GM18498 (cell line): Measurements from ENCODE around the gene PELI2.
"Not testable (repeated sequence)": the region's sequence is repeated elsewhere in the genome, so short reads cannot be mapped to it uniquely, and the experiment has no call there.

ENCODE experiments used
- ATAC-seq: cut with Tn5 transposase; IDR thresholded peaks from one replicate; pipeline ENCODE4 v1.9.1; 2021; ENCODE audit warnings: mild to moderate bottlenecking, moderate library complexity; ENCODE audit not compliant: unreplicated experiment

Gene PELI2

GRCh38 chr14:56142314-56142713 lies 24.1 kb downstream of the PELI2 start:
- no peak for ATAC-seq

DNA sequence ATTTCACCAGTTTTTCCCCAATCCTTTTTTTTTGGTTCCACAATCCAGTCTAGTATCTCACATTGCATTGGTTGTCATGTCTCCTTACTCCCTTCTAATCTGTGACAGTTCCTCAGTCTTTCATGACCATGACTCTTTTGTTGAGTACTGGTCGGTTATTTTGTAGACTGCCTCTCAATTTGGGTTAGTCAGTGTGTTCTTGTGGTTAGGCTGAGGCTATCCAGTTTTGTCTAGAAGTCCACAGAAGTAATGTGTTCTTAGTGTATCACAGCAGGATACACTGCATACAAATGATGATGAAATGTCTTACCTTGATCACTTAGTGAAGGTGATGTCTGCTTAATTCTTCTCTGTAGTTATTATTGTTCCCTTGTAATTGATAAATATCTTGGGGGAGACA lies 24.8 kb downstream of the PELI2 start:
- no peak for ATAC-seq

GRCh38 chr14:56144176-56144575 lies 26.0 kb downstream of the PELI2 start:
- ATAC-seq = no peak

DNA sequence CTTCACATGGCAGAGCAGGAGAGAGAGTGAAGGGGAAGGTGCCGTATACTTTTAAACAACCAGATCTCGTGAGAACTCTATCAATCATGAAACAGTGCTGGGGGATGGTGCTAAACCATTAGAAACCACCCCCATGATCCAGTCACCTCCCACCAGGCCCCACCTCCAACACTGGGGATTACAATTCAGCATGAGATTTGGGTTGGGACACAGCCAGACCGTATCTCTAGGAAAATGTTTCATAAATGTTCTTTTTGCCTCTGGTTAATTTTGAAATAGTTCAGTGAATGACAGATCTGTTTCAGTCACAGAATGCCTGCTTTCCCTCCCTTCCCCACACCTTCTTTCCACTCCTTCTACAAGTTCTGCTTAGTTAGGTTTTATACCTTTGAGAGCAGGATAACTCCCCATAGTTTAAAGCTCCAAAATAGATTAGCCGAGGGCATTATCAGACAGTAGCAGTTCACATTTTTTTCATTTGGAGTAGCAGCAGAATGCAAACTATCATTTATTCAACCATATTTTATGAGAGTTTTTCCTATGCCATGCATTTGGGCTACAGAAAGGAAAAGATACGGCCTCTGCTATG lies 27.1 kb downstream of the PELI2 start:
- ATAC-seq = no peak

GRCh38 chr14:56145965-56146364 lies 27.8 kb downstream of the PELI2 start:
- no peak for ATAC-seq

DNA sequence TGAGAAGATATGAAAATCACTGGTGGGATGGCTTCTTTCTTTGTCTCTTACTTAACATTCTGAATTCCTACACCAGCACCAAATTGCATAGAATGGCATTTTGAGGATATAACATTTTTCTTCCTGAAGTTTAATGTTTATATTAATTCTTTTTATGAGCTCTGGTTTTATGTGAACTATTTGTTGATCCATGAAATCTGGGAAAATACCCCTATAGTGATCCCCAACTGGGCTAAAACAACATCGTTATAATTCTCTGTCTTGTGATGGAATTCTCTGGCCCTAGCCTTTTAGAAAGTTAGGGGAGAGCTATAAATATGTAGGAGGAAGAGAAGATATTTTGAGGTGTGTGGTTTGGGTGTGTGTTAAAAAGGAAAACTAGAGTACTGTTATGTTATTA lies 29.2 kb downstream of the PELI2 start:
- no peak for ATAC-seq

DNA sequence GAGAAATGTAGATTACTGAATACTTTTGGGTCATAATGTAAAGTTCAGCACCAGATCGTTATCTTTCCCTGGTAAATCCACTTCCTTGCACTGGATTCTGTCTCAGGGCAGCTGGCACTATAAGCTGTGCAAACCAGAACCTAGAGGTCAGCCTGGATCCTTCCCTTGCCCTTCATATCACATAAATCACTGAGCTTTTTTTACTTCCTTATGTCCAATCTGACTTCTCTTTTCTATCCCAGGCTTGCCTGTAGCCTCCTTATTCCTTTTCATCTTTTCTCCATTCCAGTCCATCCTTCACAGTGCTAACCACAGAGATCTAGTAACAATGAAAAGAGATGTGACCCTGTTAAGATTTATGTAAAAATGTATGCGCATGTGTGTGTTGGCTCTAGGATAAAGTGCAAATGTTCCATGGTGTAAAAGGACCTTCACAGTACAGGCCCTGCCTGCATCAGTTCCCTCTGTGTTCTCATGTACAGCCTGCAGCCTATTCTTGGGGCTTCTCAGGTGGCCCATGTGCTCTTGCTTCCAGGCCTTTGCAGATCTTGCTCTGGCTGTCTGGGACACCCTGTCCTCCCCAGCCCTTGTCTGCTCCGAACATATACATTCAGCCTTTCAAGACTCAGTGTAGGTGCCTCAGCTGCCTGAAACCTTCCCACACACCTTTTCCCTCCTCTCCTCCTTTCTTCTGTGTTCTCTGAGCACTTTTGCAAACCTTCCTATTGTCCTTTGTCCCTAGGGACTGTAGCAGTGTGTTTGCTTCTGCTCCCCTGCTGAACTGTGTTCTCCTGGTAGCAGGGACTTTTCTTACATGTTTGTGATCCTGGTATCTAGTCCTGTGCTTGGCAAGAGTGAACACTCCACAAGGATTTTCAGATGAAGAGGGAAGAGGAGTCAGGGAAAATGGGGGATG lies 30.0 kb downstream of the PELI2 start:
- no peak for ATAC-seq

GRCh38 chr14:56149151-56149550 lies 30.9 kb downstream of the PELI2 start:
- no peak for ATAC-seq

- no peak for ATAC-seq
These were observed 31.8 kb downstream of the PELI2 start for GRCh38 chr14:56149995-56150394.

DNA sequence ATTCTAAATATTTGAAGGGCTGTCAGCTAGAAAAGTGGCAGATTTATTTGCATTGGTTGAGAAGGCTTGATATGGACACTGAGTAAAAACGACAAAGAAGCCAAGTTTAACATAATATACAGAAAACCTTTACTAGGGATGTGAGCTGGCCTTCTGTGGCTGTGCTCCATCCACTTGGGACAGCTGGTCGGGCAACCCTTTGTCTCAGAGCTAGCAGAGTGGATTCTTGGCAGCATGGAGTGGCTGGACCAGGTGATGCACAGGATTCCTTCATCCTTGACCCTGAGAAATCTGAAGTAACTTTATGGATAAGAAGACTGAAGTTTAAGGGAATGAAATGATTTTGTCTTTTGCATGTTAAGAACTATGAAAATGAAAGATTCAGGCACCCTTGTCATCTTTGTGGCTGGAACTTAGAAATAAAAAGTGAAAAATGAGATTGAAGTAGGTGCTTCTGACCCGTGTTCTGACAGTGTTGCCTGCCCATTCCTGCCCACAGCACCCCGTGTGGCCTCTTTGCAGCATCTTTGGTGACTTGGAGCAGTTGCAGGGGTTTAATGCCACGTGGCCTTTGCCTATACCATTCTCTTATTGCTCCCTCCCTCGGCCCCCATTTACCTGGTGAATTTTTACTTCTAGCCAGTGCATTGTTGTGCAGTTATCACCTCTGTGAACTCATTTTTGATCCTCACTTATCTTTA lies 32.6 kb downstream of the PELI2 start:
- ATAC-seq = no peak

GRCh38 chr14:56152221-56152620 lies 34.0 kb downstream of the PELI2 start:
- ATAC-seq = no peak

DNA sequence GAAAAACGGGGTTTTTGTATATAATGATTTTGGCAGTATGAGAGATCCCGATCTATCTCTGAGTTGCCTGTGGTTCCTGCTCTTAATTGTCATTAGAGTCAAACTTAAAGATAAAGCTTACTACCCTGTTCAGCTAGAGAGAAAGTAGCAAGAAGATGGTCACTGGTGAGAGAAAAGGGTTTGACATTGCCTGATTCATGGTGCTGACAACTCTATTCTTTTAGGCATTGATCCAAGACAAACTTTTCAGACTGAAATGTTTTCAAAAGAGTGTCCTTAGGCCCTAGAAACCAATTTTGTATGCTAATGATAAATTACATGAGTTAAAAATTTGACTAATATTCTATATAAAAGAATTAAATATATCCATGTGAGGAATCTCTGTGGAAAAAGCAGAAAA lies 35.1 kb downstream of the PELI2 start:
- ATAC-seq = no peak

DNA sequence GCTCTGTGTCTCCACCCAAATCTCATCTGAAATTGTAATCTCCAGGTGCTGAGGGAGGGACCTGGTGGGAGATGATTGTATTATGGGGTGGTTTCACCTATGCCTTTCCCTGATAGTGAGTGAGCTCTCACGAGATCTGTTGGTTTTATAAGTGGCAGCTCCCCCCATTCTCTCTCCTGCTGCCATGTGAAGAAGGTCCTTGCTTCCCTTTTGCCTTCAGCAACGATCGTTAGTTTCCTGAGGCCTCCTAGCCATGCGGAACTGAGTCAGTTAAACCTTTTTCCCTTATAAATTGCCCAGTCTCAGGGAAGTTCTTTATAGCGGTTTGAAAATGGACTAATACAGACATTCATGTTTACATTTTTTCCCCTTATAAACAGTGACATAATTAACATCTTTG lies 36.1 kb downstream of the PELI2 start:
- no peak for ATAC-seq

GRCh38 chr14:56156096-56156495 lies 37.9 kb downstream of the PELI2 start:
- ATAC-seq = no peak

DNA sequence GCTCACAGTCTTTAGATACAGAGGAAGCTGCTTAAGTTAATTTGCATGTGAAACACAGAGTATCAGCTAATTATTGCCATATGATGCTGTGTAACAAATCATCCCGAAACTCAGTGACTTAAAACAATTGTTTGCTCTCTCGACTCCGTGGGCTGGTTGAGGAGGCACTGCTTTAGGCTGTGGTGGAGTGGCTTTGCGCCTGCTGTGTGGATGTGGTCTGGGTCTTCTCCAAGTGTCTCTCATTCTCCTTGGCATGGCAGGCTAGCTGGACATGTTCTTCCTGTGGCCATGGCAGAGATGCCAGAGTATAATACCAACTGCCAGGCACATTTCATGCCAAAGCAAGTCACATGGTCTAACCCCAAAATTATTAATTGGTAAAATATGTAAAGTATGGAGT lies 40.9 kb downstream of the PELI2 start:
- ATAC-seq = no peak

- no peak for ATAC-seq
These were observed 41.9 kb downstream of the PELI2 start for GRCh38 chr14:56160088-56160487.

DNA sequence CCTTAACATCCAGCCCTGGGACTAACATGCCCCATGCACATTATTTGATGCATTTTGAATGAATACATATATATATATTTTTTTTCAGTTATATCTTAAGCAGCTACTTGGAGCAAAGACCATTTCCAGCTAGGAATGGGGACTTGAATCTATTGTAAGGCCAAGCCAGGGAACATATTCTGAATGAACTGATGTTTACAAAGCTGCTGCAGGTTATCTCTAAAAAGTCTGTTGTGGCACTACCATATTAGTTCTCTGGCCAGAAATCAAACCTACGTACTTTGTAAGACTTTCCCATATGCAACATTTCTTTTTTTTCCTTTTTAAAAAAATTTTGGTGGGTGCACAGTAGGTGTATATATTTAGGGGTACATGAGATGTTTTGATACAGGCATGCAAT lies 43.4 kb downstream of the PELI2 start:
- ATAC-seq = no peak

GRCh38 chr14:56162476-56162875 lies 44.3 kb downstream of the PELI2 start:
- no peak for ATAC-seq

DNA sequence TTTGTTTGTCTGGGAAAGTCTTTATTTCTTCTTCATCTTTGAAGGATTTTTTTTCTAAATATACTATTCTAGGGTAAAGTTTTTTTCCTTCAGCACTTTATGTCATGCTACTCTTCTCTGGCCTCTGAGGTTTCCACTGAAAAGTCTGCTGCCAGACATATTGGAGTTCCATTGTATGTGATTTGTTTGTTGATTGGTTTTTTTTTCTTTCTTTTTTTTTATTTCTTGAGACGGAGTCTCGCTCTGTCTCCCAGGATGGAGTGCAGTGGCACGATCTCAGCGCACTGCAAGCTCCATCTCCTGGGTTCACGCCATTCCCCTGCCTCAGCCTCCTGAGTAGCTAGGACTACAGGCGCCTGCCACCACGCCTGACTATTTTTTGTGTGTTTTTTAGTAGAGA lies 48.4 kb downstream of the PELI2 start:
- ATAC-seq = not testable (repeated sequence)

GRCh38 chr14:56168007-56168616 lies 49.9 kb downstream of the PELI2 start:
- no peak for ATAC-seq

DNA sequence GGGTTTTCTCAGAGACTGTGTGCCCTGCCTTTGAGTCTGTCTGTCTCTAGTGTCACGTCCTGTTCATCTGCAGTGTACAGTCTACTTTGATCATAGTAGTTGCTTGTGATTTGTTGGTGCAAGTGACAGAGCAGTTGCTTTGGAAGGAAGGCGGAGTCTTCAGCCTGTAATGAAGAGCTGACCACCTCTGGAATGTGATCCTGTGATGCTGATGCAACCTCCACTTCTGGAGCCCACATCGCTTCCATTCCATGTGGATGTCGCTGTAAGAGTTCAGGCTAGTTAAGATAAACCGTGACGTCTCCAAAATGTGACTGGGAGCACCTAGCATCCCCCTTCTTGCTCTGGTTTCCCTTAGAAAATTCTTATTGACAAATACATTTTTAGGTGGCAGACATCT lies 51.8 kb downstream of the PELI2 start:
- ATAC-seq = no peak
